22Rv1 (cell line): Measurements from ENCODE around the gene AMER1.

Source experiments
- CTCF ChIP-seq: fragments of 450-650 bp; IDR thresholded peaks from 2 replicates; pipeline ENCODE4 v1.5.1; 2017; ENCODE audit warnings: mild to moderate bottlenecking
- ZFX ChIP-seq: fragments of 450-650 bp; IDR thresholded peaks from 2 replicates; pipeline ENCODE4 v1.6.1; 2017; ENCODE audit warnings: antibody characterized with exemption, borderline replicate concordance

GRCh38 chrX:64188901-64189300 lies 16.6 kb downstream of the AMER1 start:
- no peak for TF ChIP-seq CTCF
- no peak for TF ChIP-seq ZFX
